Measurements from ENCODE around the gene ROBO1.

ROBO1 gene

DNA sequence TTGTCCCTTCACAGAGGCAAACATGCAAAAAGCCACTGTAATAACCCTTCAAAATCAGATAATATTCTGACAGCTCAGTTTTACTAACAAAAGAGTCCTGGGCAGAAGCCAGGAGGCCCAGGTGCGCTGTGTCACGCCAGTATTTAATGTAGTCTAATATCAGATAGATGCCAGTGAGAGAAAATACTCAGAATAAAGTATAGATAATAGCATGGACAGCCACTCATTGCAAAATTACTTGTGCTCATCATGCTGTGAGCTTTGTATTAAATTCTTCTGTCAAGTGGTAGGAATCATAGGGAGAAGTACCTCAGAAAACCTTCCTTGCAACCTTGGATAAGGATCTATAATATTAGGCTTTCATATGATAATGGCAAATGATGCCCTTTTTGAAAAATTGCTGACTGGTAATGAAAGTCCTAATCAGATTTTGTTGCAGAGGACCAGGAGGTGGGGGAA lies 1154.3 kb downstream of the ROBO1 start:
- Histone ChIP-seq H3K4me3 (ENCODE audit: low read depth, low read length) (no peak overlapping the region), H3K4me1 (ENCODE audit: control insufficient read depth, insufficient read depth, low read length) (no peaks in the 10 kb centered on the region)

DNA sequence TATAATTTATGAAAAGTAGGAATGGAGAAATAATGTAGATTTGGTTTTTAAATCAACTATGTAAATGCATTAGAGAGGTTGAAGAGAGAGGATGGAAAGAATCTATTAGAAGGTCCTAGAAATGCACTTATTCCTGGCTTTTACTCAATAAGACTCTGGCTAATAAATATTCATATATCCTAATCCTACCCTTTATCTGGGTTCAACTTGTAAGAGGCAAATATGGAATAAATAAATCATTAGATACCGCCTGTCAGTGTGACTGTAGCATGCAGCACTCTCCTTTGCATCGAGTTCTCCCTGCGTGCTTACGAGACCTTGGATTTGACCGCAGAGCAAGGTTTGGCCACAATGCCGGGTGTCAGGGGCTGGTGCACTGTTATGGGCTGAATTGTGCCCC lies 1156.5 kb downstream of the ROBO1 start:
- no peaks in the 10 kb centered on the region for H3K4me1 ChIP-seq (ENCODE audit: control insufficient read depth, insufficient read depth, low read length)

More for the DNA sequence above, 1154.3 kb downstream of the ROBO1 start:
- Histone ChIP-seq H3K27me3 (ENCODE audit: control insufficient read depth, insufficient read depth, low read length) (no peaks in the 10 kb centered on the region), H3K9ac (ENCODE audit: low read depth, low read length) (no peak overlapping the region), H3K27ac (ENCODE audit: low read depth, low read length) (no peak overlapping the region), H3K36me3 (ENCODE audit: control insufficient read depth, insufficient read depth, low read length) (peaks cover 24% of the 10 kb centered on the region), H3K9me3 (ENCODE audit: control insufficient read depth, insufficient read depth, low read length) (no peaks in the 10 kb centered on the region)

DNA sequence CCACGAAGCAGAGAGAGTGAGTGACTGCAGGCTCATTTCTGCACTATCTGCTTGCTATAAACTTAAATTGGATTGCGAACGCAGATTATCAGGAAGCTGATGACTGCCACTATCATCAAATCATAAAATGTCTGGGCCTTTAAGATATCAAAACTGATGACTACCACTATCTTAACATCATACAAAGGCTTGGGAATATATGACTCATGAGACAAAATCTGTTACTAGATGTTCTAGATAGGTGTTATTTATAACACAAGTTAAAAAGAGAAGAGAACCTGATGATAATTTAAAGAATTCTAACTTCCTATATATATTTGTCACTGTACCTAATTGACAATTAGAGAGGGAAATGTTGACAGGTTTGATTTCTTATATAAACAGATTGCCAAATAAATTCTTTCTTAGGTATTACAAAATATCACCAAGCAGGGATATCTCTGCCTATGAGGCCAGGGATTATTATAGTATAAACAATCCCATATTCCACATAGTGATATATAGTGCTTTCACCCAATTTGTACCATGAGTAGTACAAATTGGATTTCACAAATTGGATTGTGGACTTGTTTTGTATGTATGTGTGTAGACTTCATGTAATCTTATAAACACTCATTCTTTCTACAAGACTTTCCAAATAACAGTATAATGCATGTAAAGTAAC lies 1157.2 kb downstream of the ROBO1 start:
- Histone ChIP-seq H3K27ac (ENCODE audit: low read depth, low read length) (no peak overlapping the region), H3K9ac (ENCODE audit: low read depth, low read length) (no peak overlapping the region), H3K27me3 (ENCODE audit: control insufficient read depth, insufficient read depth, low read length) (no peaks in the 10 kb centered on the region), H3K4me1 (ENCODE audit: control insufficient read depth, insufficient read depth, low read length) (no peaks in the 10 kb centered on the region), H3K36me3 (ENCODE audit: control insufficient read depth, insufficient read depth, low read length) (peaks cover 30% of the 10 kb centered on the region), H3K9me3 (ENCODE audit: control insufficient read depth, insufficient read depth, low read length) (no peaks in the 10 kb centered on the region), H3K4me3 (ENCODE audit: low read depth, low read length) (no peak overlapping the region)

More for the DNA sequence above, 1156.5 kb downstream of the ROBO1 start:
- Histone ChIP-seq H3K9ac (ENCODE audit: low read depth, low read length) (no peak overlapping the region), H3K27me3 (ENCODE audit: control insufficient read depth, insufficient read depth, low read length) (no peaks in the 10 kb centered on the region), H3K4me3 (ENCODE audit: low read depth, low read length) (no peak overlapping the region), H3K36me3 (ENCODE audit: control insufficient read depth, insufficient read depth, low read length) (peaks cover 23% of the 10 kb centered on the region), H3K9me3 (ENCODE audit: control insufficient read depth, insufficient read depth, low read length) (no peaks in the 10 kb centered on the region), H3K27ac (ENCODE audit: low read depth, low read length) (no peak overlapping the region)

DNA sequence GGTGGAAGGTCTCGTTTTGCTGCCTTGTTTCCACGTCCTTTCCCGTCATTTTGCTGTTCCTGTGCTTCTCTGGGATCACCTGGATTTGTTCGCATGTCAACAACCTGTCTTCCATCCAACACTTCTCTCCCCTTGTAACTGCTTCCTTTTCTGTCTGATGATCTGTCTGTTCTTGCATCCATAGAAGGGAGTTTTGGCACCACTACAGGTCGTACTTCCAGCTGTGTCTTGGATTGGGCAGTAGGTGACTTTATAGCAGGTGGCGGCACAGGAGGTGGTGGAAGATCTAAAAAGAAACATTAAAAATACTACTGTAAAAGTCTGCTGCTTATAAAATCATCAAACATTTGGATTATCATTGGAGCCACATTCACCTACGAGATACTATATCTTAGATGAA lies 1161.0 kb downstream of the ROBO1 start:
- Histone ChIP-seq H3K4me3 (ENCODE audit: low read depth, low read length) (no peak overlapping the region), H3K4me1 (ENCODE audit: control insufficient read depth, insufficient read depth, low read length) (no peaks in the 10 kb centered on the region), H3K27ac (ENCODE audit: low read depth, low read length) (no peak overlapping the region), H3K27me3 (ENCODE audit: control insufficient read depth, insufficient read depth, low read length) (no peaks in the 10 kb centered on the region), H3K9me3 (ENCODE audit: control insufficient read depth, insufficient read depth, low read length) (no peaks in the 10 kb centered on the region), H3K9ac (ENCODE audit: low read depth, low read length) (no peak overlapping the region), H3K36me3 (ENCODE audit: control insufficient read depth, insufficient read depth, low read length) (peaks cover 13% of the 10 kb centered on the region)

DNA sequence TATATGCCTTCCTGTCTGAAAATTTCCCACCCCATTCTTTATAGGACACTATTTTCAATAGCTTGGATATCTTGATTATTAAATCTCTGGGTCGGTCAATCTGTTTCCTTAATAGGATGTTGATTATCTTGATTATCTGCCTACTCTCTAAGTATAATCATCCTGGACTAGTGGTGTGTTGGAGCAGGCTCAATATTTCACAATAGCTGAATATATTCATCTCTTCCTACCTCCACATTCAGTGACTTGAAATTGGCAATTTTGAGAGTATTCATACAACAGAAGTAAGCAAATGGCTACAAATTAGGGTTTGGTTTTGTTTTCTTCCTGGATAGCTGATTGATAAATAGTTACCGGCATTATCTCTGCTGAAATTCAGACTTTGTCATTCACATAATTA lies 1162.6 kb downstream of the ROBO1 start:
- H3K9ac ChIP-seq (ENCODE audit: low read depth, low read length), result no peak overlapping the region
- no peak overlapping the region for H3K4me3 ChIP-seq (ENCODE audit: low read depth, low read length)
- no peak overlapping the region for H3K27ac ChIP-seq (ENCODE audit: low read depth, low read length)
- H3K36me3 ChIP-seq (ENCODE audit: control insufficient read depth, insufficient read depth, low read length), result peaks cover 13% of the 10 kb centered on the region
- H3K27me3 ChIP-seq (ENCODE audit: control insufficient read depth, insufficient read depth, low read length), result no peaks in the 10 kb centered on the region
- H3K4me1 ChIP-seq (ENCODE audit: control insufficient read depth, insufficient read depth, low read length), result no peaks in the 10 kb centered on the region
- no peaks in the 10 kb centered on the region for H3K9me3 ChIP-seq (ENCODE audit: control insufficient read depth, insufficient read depth, low read length)

DNA sequence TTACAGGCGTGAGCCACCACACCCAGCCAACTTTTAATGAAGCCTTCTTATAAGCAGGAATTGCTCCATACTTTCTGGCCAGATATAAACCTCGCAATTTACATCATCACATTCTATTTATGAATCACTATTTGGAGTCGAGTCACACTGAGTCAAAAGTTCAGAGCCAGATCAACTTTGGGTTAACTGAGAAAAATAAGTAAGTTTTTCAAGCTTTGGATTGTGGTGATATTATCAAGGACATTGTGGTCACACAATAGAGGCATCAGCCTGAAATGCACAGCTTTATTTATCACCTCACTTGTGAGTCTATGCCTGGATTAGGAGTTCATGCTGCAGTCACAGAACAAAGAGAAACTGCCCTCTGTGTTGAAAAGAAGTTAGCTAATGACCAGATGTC lies 1163.5 kb downstream of the ROBO1 start:
- Histone ChIP-seq H3K36me3 (ENCODE audit: control insufficient read depth, insufficient read depth, low read length) (peaks cover 13% of the 10 kb centered on the region), H3K4me3 (ENCODE audit: low read depth, low read length) (no peak overlapping the region), H3K9ac (ENCODE audit: low read depth, low read length) (no peak overlapping the region), H3K27ac (ENCODE audit: low read depth, low read length) (no peak overlapping the region), H3K9me3 (ENCODE audit: control insufficient read depth, insufficient read depth, low read length) (no peaks in the 10 kb centered on the region), H3K27me3 (ENCODE audit: control insufficient read depth, insufficient read depth, low read length) (no peaks in the 10 kb centered on the region), H3K4me1 (ENCODE audit: control insufficient read depth, insufficient read depth, low read length) (no peaks in the 10 kb centered on the region)

DNA sequence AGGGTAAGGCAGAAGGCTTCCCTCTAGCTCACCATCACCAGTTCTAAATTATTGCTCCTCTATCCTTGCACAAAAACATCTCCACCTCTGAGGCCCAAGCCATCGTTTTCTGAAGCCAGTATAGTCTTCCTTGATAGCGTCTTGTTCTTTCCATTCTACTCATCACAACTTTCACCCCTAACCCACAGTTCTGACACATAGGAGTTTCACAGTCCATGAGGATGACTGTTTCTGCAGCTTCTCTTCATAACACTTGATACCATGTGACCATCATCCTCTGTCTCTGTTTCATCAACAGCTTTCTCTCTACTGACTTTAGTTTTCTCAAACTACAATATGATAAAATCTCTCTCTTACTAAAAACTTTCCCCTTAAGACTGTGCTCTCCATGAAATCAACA lies 1166.5 kb downstream of the ROBO1 start:
- Histone ChIP-seq H3K4me1 (ENCODE audit: control insufficient read depth, insufficient read depth, low read length) (no peaks in the 10 kb centered on the region), H3K4me3 (ENCODE audit: low read depth, low read length) (no peak overlapping the region), H3K36me3 (ENCODE audit: control insufficient read depth, insufficient read depth, low read length) (peaks cover 7% of the 10 kb centered on the region), H3K27ac (ENCODE audit: low read depth, low read length) (no peak overlapping the region), H3K9ac (ENCODE audit: low read depth, low read length) (no peak overlapping the region), H3K9me3 (ENCODE audit: control insufficient read depth, insufficient read depth, low read length) (no peaks in the 10 kb centered on the region), H3K27me3 (ENCODE audit: control insufficient read depth, insufficient read depth, low read length) (no peaks in the 10 kb centered on the region)

DNA sequence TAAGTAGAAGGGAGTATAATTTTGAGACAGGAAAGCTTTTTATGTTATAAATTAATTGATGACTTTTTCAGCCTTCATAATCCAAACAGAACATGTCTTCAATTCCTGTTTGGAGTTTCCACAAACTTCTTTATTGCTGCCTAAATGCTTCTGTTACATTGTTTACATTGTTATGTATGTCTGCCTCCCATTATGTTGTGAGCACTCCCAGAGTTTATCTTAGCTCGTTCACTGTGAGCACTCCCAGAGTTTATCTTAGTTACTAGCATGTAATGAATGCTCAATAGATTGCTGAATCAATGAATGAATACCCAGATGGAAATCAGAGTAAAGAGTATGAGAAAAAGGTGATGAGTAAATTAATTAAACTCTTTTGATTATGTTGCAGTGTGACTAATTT lies 1178.0 kb downstream of the ROBO1 start:
- Histone ChIP-seq H3K27me3 (ENCODE audit: control insufficient read depth, insufficient read depth, low read length) (no peaks in the 10 kb centered on the region), H3K4me3 (ENCODE audit: low read depth, low read length) (no peak overlapping the region)

DNA sequence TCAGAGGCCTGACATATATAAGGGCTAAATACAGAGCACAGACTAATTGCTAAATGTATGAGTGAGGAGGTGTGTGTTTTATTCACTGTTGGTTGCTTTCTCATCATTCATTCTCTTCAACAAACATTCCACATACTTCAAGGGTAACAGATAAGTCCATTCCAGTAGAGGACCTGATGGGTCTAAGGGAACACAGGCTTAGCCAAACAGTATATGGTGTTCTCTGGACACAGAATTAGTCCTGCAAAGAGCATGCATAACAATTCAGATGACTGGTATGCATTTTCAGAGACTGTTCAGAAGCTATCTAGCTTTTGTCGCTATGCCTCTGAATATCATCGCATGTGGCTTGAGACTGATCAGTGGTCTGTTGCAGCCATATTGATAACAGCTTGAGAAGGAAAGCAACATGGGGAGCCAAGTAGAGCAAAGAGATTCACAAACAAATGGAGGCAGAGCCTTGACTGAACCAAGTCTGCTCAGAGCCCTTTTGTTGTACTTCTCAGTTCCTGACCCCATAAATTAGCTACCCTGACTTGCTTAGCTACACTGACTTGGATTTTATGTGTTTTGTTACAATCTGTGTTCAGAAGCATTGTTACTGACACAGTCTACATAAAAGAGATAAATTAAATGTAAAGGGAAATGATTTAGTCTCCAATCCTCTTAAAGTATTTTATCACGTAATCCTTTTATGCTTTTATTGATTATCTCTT lies 1178.7 kb downstream of the ROBO1 start:
- Histone ChIP-seq H3K27me3 (ENCODE audit: control insufficient read depth, insufficient read depth, low read length) (no peaks in the 10 kb centered on the region), H3K9me3 (ENCODE audit: control insufficient read depth, insufficient read depth, low read length) (no peaks in the 10 kb centered on the region), H3K27ac (ENCODE audit: low read depth, low read length) (no peak overlapping the region), H3K9ac (ENCODE audit: low read depth, low read length) (no peak overlapping the region), H3K36me3 (ENCODE audit: control insufficient read depth, insufficient read depth, low read length) (no peaks in the 10 kb centered on the region), H3K4me1 (ENCODE audit: control insufficient read depth, insufficient read depth, low read length) (peaks cover 20% of the 10 kb centered on the region), H3K4me3 (ENCODE audit: low read depth, low read length) (no peak overlapping the region)

More for the DNA sequence above, 1178.0 kb downstream of the ROBO1 start:
- Histone ChIP-seq H3K9ac (ENCODE audit: low read depth, low read length) (no peak overlapping the region), H3K4me1 (ENCODE audit: control insufficient read depth, insufficient read depth, low read length) (peaks cover 20% of the 10 kb centered on the region), H3K27ac (ENCODE audit: low read depth, low read length) (no peak overlapping the region), H3K36me3 (ENCODE audit: control insufficient read depth, insufficient read depth, low read length) (no peaks in the 10 kb centered on the region), H3K9me3 (ENCODE audit: control insufficient read depth, insufficient read depth, low read length) (no peaks in the 10 kb centered on the region)

DNA sequence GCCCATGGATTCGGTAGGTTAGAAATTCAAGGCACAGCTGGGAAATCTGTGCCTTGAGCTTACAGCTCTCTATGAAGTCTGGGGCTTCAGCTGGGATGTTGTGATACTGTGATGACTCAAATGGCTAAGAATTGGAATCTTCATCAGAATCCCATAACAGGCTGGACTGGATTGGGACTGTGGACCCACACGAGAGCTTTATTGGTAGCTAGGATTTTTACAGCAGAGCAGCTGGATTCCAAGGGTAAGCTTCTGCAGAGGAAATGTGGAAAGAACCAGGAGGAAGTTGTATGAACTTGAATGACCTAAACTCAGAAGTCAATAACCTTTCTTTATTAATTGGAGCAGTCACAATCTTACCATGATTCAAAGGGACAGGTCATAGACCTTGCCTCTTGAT lies 1187.1 kb downstream of the ROBO1 start:
- no peak overlapping the region for H3K9ac ChIP-seq (ENCODE audit: low read depth, low read length)
- no peak overlapping the region for H3K27ac ChIP-seq (ENCODE audit: low read depth, low read length)
- H3K27me3 ChIP-seq (ENCODE audit: control insufficient read depth, insufficient read depth, low read length), result no peaks in the 10 kb centered on the region
- H3K4me1 ChIP-seq (ENCODE audit: control insufficient read depth, insufficient read depth, low read length), result peaks cover 9% of the 10 kb centered on the region
- no peaks in the 10 kb centered on the region for H3K9me3 ChIP-seq (ENCODE audit: control insufficient read depth, insufficient read depth, low read length)
- H3K4me3 ChIP-seq (ENCODE audit: low read depth, low read length), result no peak overlapping the region
- H3K36me3 ChIP-seq (ENCODE audit: control insufficient read depth, insufficient read depth, low read length), result no peaks in the 10 kb centered on the region

DNA sequence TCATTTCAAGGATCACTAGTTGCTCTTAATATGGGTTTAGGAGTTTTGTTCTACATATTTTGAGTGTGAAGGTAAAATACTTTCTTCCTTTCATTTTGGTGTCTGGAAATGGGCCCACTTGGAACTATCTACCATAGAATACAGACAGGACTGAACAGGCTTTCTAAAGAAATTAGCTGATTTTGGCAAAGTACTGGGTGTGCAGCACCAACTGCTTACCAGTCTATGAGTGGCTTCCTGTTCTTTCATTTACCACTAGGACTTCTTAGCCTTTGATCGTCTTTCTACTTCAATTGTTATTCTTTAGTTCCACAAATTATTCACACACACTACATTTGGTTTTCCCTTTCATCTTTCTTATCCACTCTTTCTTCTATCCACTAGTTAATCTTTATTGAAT lies 1196.3 kb downstream of the ROBO1 start:
- no peak overlapping the region for H3K9ac ChIP-seq (ENCODE audit: low read depth, low read length)
- no peaks in the 10 kb centered on the region for H3K27me3 ChIP-seq (ENCODE audit: control insufficient read depth, insufficient read depth, low read length)
- no peaks in the 10 kb centered on the region for H3K36me3 ChIP-seq (ENCODE audit: control insufficient read depth, insufficient read depth, low read length)
- H3K9me3 ChIP-seq (ENCODE audit: control insufficient read depth, insufficient read depth, low read length), result 0 out of 2 replicates have a peak, but pooled peaks cover under 1% of the 10 kb centered on the region
- H3K27ac ChIP-seq (ENCODE audit: low read depth, low read length), result no peak overlapping the region
- peaks cover 15% of the 10 kb centered on the region; the same call in 1 of the 2 replicates for H3K4me1 ChIP-seq (ENCODE audit: control insufficient read depth, insufficient read depth, low read length)
- no peak overlapping the region for H3K4me3 ChIP-seq (ENCODE audit: low read depth, low read length)
